Gastrocnemius medialis (tissue), 4 donors: Measurements from ENCODE around the gene PPP1R3E. TPM values are rescaled to one million over a fixed set of nuclear protein-coding genes. Genes with fewer than 3 reads are reported as not detected.
A peak's percentile ranks its signal among the peaks of the same experiment; 100 is the strongest.

Source experiments
- ATAC-seq, 2 donors: fragments of 150-250 bp; one replicate each; pipeline ENCODE4 v1.9.1; 2016
- DNase-seq, 2 donors: peaks; one replicate each; pipeline ENCODE4 v3.0.0-alpha.2; 2019
- H3K27ac ChIP-seq, 4 donors: fragments of 200-600 bp; sonication (generic); 1 replicate in 1 of 4; 2 replicates in 3 of 4; pipeline ENCODE4 v1.5.1; 2016 to 2018; ENCODE audit warnings: mild to moderate bottlenecking in 2 of 4, moderate library complexity in 1 of 4
- H3K27me3 ChIP-seq, 3 donors: fragments of 200-600 bp; sonication (generic) in 2 of 3; 1 replicate in 1 of 3; 2 replicates in 2 of 3; pipeline versions ENCODE4 v1.5.1 to v1.6.0; 2016 to 2019; ENCODE audit warnings: mild to moderate bottlenecking in 1 of 3, moderate library complexity in 1 of 3
- H3K36me3 ChIP-seq, 2 donors: fragments of 200-600 bp; sonication (generic) in 1 of 2; one replicate each; pipeline ENCODE4 v1.5.1; 2017 to 2018
- H3K4me1 ChIP-seq, 2 donors: fragments of 200-600 bp; sonication (generic) in 1 of 2; one replicate each; pipeline ENCODE4 v1.5.1; 2016 to 2017; ENCODE audit warnings: mild to moderate bottlenecking in 2 of 2
- H3K4me3 ChIP-seq, 4 donors: fragments of 200-600 bp; sonication (generic) in 3 of 4; 1 replicate in 1 of 4; 2 replicates in 3 of 4; pipeline ENCODE4 v1.5.1; 2016 to 2019; ENCODE audit warnings: mild to moderate bottlenecking in 2 of 4
- H3K9me3 ChIP-seq, 3 donors: fragments of 200-600 bp; sonication (generic) in 2 of 3; 1 replicate in 1 of 3; 2 replicates in 2 of 3; pipeline ENCODE4 v1.5.1; 2016 to 2019
- POLR2A ChIP-seq, 2 donors: fragments of 450-650 bp; IDR thresholded peaks; one replicate each; pipeline ENCODE4 v1.6.1; 2017; ENCODE audit warnings: antibody characterized with exemption in 2 of 2, mild to moderate bottlenecking in 2 of 2, moderate library complexity in 2 of 2
- in situ Hi-C, 4 donors: fragments of 200-750 bp; cut with MboI; loops; one replicate each; pipeline versions ENCODE4 v1.15.0 to v1.8.0; 2017; ENCODE audit warnings: low sequenced_read_pairs in 4 of 4
- intact Hi-C: fragments of 100-400 bp; cut with DNase I; formaldehyde crosslinking; loops from one replicate; pipeline ENCODE4 v1.15.1; 2023; ENCODE audit warnings: low total_unique reads
- total RNA-seq, 4 donors: library from RNA; depleted of rRNA; stranded (reverse); fragments of >200 nt; gene quantifications; one replicate each; pipeline versions ENCODE4 v1.1.0 to v1.2.3, GENCODE V29; 2016
- TF ChIP-seq, protein P1 (sequence below), 5 experiments: fragments of 450-650 bp in 3 of 5; fragments of 200-600 bp in 2 of 5; sonication (generic) in 2 of 5; IDR thresholded peaks in 4 of 5; conservative IDR thresholded peaks in 1 of 5; 1 replicate in 4 of 5; 2 replicates in 1 of 5; pipeline ENCODE4 v1.5.1; 2016 to 2019; ENCODE audit warnings: antibody characterized with exemption in 5 of 5, mild to moderate bottlenecking in 3 of 5, moderate library complexity in 3 of 5

The PPP1R3E gene, protein sequence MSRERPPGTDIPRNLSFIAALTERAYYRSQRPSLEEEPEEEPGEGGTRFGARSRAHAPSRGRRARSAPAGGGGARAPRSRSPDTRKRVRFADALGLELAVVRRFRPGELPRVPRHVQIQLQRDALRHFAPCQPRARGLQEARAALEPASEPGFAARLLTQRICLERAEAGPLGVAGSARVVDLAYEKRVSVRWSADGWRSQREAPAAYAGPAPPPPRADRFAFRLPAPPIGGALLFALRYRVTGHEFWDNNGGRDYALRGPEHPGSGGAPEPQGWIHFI
- total RNA-seq, result 1 to 10 TPM; 5.9 to 7.9 (median 6.7) TPM

DNA sequence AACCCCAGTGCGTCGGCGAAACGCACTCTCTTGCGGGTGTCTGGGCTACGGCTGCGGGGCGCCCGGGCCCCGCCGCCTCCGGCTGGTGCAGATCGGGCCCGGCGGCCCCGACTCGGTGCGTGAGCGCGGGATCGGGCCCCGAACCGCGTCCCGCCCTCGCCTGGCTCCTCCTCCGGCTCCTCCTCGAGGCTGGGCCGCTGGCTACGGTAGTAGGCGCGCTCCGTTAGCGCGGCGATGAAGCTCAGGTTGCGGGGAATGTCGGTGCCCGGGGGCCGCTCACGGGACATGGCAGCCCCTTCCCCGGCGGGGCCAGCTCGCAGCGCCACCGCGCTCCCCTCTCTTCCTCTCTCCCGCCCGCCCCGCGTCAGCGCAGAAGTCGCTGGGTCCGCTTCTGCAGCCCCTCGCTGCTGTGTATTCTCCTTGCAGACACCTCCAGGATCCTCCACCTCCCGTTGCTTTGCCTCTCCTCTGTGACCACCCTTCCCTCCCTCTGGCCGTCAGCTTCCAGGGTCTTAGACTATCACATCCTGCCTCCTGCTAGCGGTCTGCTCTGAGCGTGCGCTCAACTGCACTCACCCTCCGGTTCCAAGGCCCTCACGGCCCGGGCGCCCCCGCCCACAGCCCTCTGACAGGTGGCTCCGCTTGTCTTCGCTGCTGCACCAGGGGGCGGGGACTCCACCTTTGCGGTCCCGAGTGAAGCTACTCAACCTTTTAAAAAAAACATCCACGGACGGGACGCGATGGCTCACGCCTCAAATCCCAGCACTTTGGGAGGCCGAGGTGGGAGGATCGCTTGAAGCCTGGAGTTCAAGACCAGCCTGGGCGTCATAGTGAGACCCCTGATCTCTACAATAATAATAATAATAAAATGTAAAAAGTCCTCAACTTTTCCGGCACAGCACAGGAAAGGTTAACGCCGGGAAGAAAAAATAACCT lies at the start of gene PPP1R3E:
PPP1R3E (minus strand) TSS at position 570 of the 936 bp plus-strand sequence; CDS start at position 287, 283 bp downstream.
- peak; percentile 78 to 89 for TF ChIP-seq POLR2A (IDR thresholded peaks at IDR 0.05)
- TF ChIP-seq, protein P1, sequence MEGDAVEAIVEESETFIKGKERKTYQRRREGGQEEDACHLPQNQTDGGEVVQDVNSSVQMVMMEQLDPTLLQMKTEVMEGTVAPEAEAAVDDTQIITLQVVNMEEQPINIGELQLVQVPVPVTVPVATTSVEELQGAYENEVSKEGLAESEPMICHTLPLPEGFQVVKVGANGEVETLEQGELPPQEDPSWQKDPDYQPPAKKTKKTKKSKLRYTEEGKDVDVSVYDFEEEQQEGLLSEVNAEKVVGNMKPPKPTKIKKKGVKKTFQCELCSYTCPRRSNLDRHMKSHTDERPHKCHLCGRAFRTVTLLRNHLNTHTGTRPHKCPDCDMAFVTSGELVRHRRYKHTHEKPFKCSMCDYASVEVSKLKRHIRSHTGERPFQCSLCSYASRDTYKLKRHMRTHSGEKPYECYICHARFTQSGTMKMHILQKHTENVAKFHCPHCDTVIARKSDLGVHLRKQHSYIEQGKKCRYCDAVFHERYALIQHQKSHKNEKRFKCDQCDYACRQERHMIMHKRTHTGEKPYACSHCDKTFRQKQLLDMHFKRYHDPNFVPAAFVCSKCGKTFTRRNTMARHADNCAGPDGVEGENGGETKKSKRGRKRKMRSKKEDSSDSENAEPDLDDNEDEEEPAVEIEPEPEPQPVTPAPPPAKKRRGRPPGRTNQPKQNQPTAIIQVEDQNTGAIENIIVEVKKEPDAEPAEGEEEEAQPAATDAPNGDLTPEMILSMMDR (IDR thresholded peaks at IDR 0.05 in 4 of 5, conservative IDR thresholded peaks at IDR 0.05 in 1 of 5), result peak in 1 of 5 experiments; percentile 12
- in situ Hi-C loops, result loop anchor here in 2 of 4 donors (25.0 kb wide), 3 partner anchors 715 to 1135 kb away; partner anchors contain the start of genes ABHD4 (in 1 of the 2), CBLN3 (in 1 of the 2), DAD1 (in 1 of the 2) and EMC9 (in 1 of the 2)
- ATAC-seq (peak; percentile 42 to 43), DNase-seq (peak; percentile 50 to 86)
- no peaks in the 10 kb centered on the region for H3K9me3 ChIP-seq
- H3K4me1 ChIP-seq, result peaks cover 35 to 36% of the 10 kb centered on the region in 2 donors
- no peaks in the 10 kb centered on the region for H3K27me3 ChIP-seq
- intact Hi-C loops, result loop anchor here (5.0 to 10.0 kb wide), 2 partner anchors 375 to 708 kb away; partner anchors contain the start of genes ABHD4 and PRMT5
- H3K36me3 ChIP-seq, result peaks cover 0 to 21% of the 10 kb centered on the region in 2 donors
- peak within 1 kb of the TSS; percentile 66 to 87 (median 82) for H3K4me3 ChIP-seq
- peak within 1 kb of the TSS; percentile 96 to 99 (median 98) for H3K27ac ChIP-seq

DNA sequence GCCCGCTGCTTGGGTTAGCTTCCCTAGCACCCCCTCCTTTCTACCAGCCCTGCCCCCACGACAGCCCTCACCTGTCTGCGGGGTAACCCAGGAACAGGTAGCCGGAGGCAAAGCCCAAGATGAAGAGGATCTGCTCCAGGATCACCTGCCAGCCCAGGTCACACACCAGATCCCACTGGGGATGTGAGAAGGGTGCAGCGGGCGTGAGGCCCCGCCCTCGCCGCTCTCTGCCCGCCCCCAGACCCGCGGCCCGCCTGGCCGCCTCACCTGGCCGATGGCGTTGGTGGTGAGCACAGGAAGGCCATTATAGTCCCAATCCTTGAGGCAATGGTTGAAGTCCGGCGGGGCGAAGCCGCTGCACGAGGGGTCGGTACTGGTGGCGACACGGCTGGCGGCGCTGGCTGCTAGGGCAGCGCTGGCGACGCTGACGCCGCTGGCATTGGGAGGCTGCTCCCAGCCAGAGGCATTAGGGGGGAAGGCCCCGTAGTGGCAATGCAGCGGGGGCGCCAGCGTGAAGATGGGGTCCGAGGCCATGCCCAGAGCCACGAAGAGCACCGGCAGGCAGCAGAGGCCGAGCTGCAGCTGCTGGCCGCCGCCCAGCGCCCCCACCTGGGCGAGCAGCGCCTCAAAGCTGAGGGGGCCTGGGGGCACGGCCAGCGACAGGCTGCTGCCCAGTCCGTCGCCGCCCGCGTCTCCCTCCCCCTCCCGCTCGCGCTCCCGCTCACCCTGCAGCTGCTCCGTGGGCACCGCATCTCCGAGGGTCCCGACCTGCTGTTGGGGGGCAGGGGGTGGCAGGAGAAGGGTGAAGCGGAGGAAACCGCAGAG lies 49.2 kb upstream of the PPP1R3E start:
- Histone ChIP-seq H3K27ac (no peak overlapping the region), H3K36me3 (no peaks in the 10 kb centered on the region), H3K4me1 (peaks cover 0 to 15% of the 10 kb centered on the region in 2 donors), H3K9me3 (no peaks in the 10 kb centered on the region), H3K4me3 (peak overlapping the region; percentile 49 to 59 (median 54)), H3K27me3 (peaks cover 24 to 27% (median 26%) of the 10 kb centered on the region in 3 donors)
- in situ Hi-C loops (no loop called here), intact Hi-C loops (no loop called here)
- TF ChIP-seq POLR2A (IDR thresholded peaks at IDR 0.05), result no peak
- TF ChIP-seq, protein P1 (IDR thresholded peaks at IDR 0.05 in 4 of 5, conservative IDR thresholded peaks at IDR 0.05 in 1 of 5), result no peak
- DNase-seq, result no peak
- ATAC-seq, result no peak

DNA sequence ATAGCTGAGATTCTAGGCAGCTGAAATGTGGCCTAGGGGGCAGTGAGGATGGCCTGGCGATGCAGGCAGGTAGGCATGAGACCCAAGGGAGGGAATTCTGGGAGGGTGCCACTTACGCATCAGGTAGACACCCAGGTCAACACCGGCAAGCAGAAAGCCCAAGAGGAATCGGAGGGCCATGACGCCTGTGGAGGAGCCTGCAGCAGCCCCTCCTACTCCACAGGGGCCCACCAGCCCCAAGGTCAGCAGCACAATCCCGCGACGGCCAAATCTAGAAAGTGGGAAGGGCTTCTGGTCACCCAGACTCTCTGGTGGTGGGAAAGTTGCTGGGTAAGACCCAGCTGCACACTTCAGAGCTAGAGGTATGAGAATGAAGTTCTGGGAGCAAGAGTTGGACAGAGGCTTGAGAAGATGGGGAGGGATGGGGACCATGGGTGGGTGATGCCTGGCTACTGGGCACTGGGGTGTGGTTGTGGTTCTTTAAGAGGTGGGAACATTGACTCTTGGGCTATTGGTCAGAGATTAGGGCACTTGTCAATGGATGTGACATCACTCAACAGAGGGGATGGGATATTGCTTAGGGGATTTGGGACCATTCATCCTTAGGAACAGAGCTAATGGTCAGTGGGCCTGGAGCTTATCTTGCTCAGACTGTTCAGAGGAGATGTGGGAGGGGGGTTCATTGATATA lies 46.6 kb upstream of the PPP1R3E start:
- TF ChIP-seq, protein P1 (IDR thresholded peaks at IDR 0.05 in 4 of 5, conservative IDR thresholded peaks at IDR 0.05 in 1 of 5), result no peak
- no peak for TF ChIP-seq POLR2A (IDR thresholded peaks at IDR 0.05)
- Histone ChIP-seq H3K27ac (no peak overlapping the region), H3K4me1 (peaks cover 0 to 15% of the 10 kb centered on the region in 2 donors), H3K9me3 (no peaks in the 10 kb centered on the region), H3K27me3 (peaks cover 21 to 27% (median 25%) of the 10 kb centered on the region in 3 donors), H3K4me3 (no peak overlapping the region), H3K36me3 (no peaks in the 10 kb centered on the region)
- DNase-seq (no peak), ATAC-seq (no peak)
- in situ Hi-C loops (loop anchor here in 1 of 4 donors (25.0 kb wide), 1 partner anchor 213 kb away; the partner anchor contains the start of genes AP1G2, THTPA and ZFHX2), intact Hi-C loops (no loop called here)
